SKM-1 treated with dmso at 0.1 percent for 144 hours (cell line): ENCODE measurements around the gene WBP1.
"Not testable (repeated sequence)": the region's sequence is repeated elsewhere in the genome, so short reads cannot be mapped to it uniquely, and the experiment has no call there.

Source experiments
- DNase-seq: peaks from one replicate; lab custom pipeline; 2025; ENCODE audit not compliant: unreplicated experiment; lab: John Stamatoyannopoulos, UW

WBP1 gene

GRCh38 chr2:74481431-74481830 is 23.2 kb downstream of the WBP1 start:
- DNase-seq = no peak

GRCh38 chr2:74481961-74482800 is 23.9 kb downstream of the WBP1 start:
- peak; percentile 24 for DNase-seq

GRCh38 chr2:74482801-74483674 is 24.8 kb downstream of the WBP1 start, which contains the start of the genes CCDC142 and TTC31:
Gene CCDC142, minus strand, starts transcription at chr2:74482998. Its CDS starts 161 bp downstream, at chr2:74482837.
Gene TTC31, plus strand, starts transcription at chr2:74483081. Its CDS starts 15 bp downstream, at chr2:74483096.
- peak; percentile 95 for DNase-seq

GRCh38 chr2:74483675-74484164 is 25.5 kb downstream of the WBP1 start:
- not testable (repeated sequence) for DNase-seq

- DNase-seq = no peak
Observed at GRCh38 chr2:74486141-74486540, 27.9 kb downstream of the WBP1 start.

GRCh38 chr2:74488643-74489481 is 30.6 kb downstream of the WBP1 start:
- DNase-seq = no peak

GRCh38 chr2:74489906-74490305 is 31.7 kb downstream of the WBP1 start:
- no peak for DNase-seq

- DNase-seq = no peak
Observed at GRCh38 chr2:74491648-74492544, 33.7 kb downstream of the WBP1 start.

GRCh38 chr2:74493546-74493945 is 35.3 kb downstream of the WBP1 start:
- no peak for DNase-seq

- no peak for DNase-seq
Observed at GRCh38 chr2:74495440-74495839, 37.2 kb downstream of the WBP1 start.

- DNase-seq = no peak
Observed at GRCh38 chr2:74496997-74497776, 38.9 kb downstream of the WBP1 start.

GRCh38 chr2:74497777-74498499 is 39.7 kb downstream of the WBP1 start:
- no peak for DNase-seq

GRCh38 chr2:74498500-74499266 is 40.4 kb downstream of the WBP1 start:
- DNase-seq = no peak

- DNase-seq = no peak
Observed at GRCh38 chr2:74499267-74499939, 41.2 kb downstream of the WBP1 start, which contains the start of gene LBX2. Gene LBX2, minus strand, starts transcription at chr2:74499603. Its CDS starts 66 bp downstream, at chr2:74499537.

GRCh38 chr2:74499940-74500577 is 41.8 kb downstream of the WBP1 start:
- DNase-seq = no peak

GRCh38 chr2:74500578-74500946 is 42.3 kb downstream of the WBP1 start:
- no peak for DNase-seq
